OCI-LY1 (cell line): ENCODE data around the gene ASPG.

Experiments
- EZH2 ChIP-seq: fragments of 200-600 bp; sonication (generic), shearing (Covaris generic); IDR thresholded peaks from 2 replicates; pipeline ENCODE4 v1.8.0; 2017; ENCODE audit warnings: borderline replicate concordance, mixed run types, mild to moderate bottlenecking, antibody characterized with exemption, low read length, moderate library complexity, mixed read lengths
- TF ChIP-seq, protein P1 (sequence below): fragments of 200-600 bp; sonication (generic), shearing (Covaris generic); IDR thresholded peaks from 2 replicates; pipeline ENCODE4 v1.5.1; 2017; ENCODE audit warnings: mild to moderate bottlenecking, antibody characterized with exemption, low read length, moderate library complexity, mixed read lengths

GRCh38 chr14:104108570-104109541, 23.4 kb downstream of the ASPG start:
- TF ChIP-seq, protein P1, sequence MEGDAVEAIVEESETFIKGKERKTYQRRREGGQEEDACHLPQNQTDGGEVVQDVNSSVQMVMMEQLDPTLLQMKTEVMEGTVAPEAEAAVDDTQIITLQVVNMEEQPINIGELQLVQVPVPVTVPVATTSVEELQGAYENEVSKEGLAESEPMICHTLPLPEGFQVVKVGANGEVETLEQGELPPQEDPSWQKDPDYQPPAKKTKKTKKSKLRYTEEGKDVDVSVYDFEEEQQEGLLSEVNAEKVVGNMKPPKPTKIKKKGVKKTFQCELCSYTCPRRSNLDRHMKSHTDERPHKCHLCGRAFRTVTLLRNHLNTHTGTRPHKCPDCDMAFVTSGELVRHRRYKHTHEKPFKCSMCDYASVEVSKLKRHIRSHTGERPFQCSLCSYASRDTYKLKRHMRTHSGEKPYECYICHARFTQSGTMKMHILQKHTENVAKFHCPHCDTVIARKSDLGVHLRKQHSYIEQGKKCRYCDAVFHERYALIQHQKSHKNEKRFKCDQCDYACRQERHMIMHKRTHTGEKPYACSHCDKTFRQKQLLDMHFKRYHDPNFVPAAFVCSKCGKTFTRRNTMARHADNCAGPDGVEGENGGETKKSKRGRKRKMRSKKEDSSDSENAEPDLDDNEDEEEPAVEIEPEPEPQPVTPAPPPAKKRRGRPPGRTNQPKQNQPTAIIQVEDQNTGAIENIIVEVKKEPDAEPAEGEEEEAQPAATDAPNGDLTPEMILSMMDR, result no peak
- TF ChIP-seq EZH2, result no peak
